Ammon's horn (tissue), 1 donor: ENCODE measurements around the gene IGFLR1.
A peak's percentile ranks its signal among the peaks of the same experiment; 100 is the strongest.

Source experiments
- DNase-seq: peaks from one replicate; pipeline ENCODE4 v3.0.0-alpha.2; 2016; ENCODE audit warnings: low spot score

IGFLR1 gene

DNA sequence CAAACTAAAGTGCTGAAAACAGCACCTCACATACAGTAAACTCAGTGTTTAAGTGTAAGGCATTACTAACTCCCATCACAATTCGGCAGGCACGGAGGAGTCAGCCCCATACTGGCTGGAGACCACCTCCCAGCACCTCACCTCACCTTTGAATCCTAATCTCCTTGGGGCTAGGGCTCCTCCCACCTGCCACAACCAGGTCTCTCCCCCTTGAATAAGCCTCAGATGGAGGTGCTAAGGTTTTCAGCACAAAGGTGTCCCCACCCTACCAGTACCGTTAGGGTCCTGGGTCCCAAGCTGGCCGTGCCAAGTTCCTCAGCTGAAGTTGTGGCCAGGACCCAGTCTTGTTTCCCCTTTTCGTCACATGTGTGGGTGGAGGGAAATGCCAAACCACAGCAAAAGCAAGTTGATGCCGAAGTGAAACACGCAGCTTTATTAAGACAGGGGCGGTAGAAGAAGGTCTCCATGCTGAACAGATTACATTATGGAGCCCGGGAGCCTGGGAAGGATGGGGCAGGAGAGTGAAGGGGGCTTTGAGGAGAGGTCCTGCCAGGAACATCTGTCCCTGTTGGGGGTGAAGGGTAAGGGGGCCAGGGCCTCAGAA is at the start of gene IGFLR1:
IGFLR1 (minus strand) TSS at position 332 of the 604 bp plus-strand sequence. CDS start 1,272 bp downstream, outside the sequence.
- peak; percentile 70 for DNase-seq

GRCh38 chr19:35791814-35792279 is 49.6 kb upstream of the IGFLR1 start:
- DNase-seq: no peak

- DNase-seq: no peak
Observed at GRCh38 chr19:35790981-35791813, 48.9 kb upstream of the IGFLR1 start.

GRCh38 chr19:35789978-35790944 is 48.0 kb upstream of the IGFLR1 start:
- DNase-seq: no peak

DNA sequence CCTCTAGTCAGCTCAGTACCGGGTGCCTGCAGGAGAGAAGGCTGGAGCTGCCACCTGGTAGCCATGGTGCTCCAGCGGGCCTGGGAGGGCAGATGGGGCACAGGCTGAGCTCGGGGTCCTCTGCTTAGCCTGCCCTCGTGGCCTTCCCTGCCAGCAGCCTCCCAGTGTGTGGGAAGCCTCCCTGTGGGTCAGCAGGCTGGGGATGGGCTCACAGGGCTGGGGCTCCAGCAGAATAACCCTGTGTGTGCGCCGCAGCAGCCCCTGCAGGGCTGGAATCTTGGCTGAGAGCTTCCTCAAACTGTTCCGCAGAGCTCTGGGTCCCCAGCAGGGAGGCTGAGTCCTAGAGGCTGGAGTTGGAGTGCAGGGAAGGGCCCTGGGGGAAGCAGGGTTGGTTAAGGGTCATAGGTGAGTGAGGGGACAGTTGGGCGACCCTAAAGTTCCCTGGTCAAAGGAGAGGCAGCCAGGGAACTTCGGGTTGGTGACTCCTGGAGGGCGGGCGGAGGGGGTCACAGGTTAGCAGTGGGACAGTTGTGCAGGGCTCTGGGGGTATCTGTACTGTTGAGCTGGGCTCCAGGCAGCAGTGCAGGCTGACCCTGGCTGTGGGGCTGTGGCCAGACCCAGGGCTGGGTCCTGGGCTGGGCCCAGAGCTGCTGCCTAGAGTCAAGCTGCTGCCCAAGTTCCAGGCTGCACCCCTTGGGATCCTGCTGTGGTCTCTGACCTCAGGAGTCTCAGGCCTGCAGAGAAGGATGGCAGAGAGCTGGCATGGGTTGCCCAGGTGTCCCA is 47.1 kb upstream of the IGFLR1 start:
- no peak for DNase-seq

- no peak for DNase-seq
Observed at GRCh38 chr19:35788205-35788960, 46.1 kb upstream of the IGFLR1 start.

- DNase-seq: no peak
Observed at GRCh38 chr19:35787227-35787799, 45.1 kb upstream of the IGFLR1 start.

DNA sequence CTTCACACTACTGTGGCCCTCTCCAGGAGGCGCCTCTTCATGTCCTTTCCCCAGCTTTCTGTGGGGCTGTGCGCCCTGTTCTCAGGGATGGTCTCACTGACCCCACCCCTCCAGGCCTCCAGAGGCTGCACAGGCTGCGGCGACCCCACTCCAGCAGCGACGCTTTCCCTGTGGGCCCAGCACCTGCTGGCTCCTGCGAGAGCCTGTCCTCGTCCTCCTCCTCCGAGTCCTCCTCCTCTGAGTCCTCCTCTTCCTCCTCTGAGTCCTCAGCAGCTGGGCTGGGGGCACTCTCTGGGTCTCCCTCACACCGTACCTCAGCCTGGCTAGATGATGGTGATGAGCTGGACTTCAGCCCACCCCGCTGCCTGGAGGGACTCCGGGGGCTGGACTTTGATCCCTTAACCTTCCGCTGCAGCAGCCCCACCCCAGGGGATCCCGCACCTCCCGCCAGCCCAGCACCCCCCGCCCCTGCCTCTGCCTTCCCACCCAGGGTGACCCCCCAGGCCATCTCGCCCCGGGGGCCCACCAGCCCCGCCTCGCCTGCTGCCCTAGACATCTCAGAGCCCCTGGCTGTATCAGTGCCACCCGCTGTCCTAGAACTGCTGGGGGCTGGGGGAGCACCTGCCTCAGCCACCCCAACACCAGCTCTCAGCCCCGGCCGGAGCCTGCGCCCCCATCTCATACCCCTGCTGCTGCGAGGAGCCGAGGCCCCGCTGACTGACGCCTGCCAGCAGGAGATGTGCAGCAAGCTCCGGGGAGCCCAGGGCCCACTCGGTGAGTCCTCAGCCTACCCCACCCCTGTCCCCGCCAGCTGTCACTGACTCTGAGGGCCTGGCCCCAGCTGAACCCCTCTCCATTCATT is 44.3 kb upstream of the IGFLR1 start:
- no peak for DNase-seq

- DNase-seq: no peak
Observed at GRCh38 chr19:35785339-35785627, 43.0 kb upstream of the IGFLR1 start.

- no peak for DNase-seq
Observed at GRCh38 chr19:35784503-35785338, 42.5 kb upstream of the IGFLR1 start.

GRCh38 chr19:35783469-35784434 is 41.5 kb upstream of the IGFLR1 start:
- no peak for DNase-seq

- DNase-seq: no peak
Observed at GRCh38 chr19:35782589-35782988, 40.3 kb upstream of the IGFLR1 start.

DNA sequence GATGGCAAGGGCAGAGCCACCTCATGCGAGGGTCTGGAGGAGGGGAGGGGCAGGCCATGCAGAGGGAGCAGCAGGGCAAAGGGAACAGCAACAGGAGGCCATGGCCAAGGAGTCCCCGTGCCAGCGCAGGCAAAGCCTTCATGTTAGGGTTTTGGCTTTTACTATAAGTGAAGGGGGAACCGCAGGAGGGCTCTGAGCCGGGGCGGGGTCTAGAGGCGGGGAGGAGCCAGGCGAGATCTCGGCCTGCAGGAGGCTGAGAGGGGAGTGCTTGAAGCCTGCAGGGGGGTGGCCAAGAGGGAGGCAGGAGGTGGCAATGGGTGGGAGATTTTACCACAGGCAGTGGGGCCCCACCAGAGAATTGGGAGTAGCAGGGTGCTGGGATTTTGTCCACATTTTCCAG is 39.4 kb upstream of the IGFLR1 start:
- DNase-seq: no peak

- DNase-seq: no peak
Observed at GRCh38 chr19:35780717-35781116, 38.5 kb upstream of the IGFLR1 start.

DNA sequence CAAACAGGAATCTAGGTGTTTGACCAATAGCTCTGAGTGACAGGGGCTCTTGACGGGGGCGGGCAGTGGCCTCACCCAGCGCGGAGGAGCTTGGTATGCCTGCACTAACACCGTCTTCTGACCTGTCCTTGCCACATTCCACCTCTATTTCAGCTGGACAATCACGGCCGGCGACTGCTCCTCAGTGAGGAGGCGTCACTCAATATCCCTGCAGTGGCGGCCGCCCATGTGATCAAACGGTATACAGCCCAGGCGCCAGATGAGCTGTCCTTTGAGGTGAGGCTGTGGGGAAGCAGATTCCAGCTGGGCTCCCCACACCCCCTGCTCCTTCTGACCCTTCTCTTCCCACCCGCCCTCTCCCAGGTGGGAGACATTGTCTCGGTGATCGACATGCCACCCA is 37.8 kb upstream of the IGFLR1 start:
- DNase-seq: no peak

DNA sequence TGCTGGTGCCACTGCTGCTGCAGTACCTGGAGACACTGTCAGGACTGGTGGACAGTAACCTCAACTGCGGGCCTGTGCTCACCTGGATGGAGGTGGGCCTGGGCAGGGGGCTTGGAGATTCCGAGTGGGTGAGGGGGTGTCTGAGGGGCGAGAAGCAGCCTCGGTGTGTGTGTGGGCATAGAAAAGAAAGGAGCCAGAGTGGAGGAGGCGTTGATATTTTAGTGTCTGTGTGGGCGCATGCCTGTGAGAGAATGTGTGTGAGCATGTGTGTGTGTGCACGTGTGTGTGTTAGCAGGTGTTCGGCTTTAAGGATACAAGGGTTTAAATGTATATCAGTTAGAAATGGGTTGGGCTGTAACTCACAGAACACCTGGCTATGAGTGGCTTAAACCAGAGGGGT is 36.8 kb upstream of the IGFLR1 start:
- DNase-seq: no peak

- no peak for DNase-seq
Observed at GRCh38 chr19:35777961-35778360, 35.7 kb upstream of the IGFLR1 start.
